ENCODE data around the gene IRS1.

IRS1 gene

DNA sequence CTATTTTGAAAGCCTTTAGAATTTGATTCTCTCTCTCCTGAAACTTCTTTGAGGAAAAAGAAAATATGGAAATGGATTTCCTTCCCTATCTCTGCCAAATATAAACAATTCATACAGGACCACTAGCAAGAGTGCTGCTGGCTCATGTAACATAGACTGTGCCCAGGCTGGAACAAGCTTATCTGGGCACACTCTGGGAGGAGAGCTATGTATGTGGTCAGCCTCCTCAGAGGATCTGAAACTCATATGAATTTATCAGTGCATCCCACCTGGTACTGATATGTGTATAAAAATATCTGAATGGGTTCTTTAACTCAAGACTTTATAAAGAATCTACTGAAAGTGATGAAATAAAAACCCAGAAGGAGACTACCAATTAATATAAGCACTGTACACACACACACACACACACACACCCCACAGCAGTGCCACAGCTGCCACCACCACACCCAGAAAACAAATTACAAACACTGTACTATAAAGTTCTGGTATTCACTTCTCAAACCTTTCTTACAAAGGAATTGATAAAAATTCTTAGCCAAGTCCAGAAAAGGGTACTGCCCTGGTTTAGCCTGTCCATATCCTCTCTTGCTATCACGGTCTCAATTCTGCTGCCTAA is 115.6 kb downstream of the IRS1 start:
- DNase-seq, result peak; percentile 21

DNA sequence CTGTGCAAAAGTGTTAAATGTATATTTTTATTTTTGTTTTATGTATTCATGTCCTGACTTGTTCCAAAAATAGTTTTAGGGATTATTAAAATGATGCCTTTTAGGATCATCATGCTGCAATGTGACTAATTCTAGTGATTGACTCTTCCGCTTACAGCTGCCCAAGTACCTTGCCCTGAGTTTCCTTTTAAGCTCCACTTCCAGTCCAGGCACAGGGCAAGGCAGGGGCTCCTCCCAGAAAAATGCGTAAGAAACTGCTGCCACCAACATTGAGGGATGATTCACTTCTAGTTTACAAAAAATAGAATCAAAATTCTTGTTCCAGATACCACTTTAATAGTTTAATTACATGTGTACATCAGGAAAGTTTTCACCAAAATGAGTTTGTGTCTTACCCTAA is 116.4 kb downstream of the IRS1 start:
- no peak for DNase-seq

Measured in NCI-H226 (cell line).